ENCODE results near the gene SLIT3.

Gene SLIT3

GRCh38 chr5:169299191-169299662, 1.7 kb downstream of the SLIT3 start:
- no peak for DNase-seq (ENCODE audit: low read depth, low spot score)

GRCh38 chr5:169298193-169298592, 2.7 kb downstream of the SLIT3 start:
- no peak for DNase-seq (ENCODE audit: low read depth, low spot score)

GRCh38 chr5:169296419-169297143, 4.4 kb downstream of the SLIT3 start:
- DNase-seq (ENCODE audit: low read depth, low spot score) = no peak

- no peak for DNase-seq (ENCODE audit: low read depth, low spot score)
Observed at GRCh38 chr5:169295306-169295705, 5.6 kb downstream of the SLIT3 start.

DNA sequence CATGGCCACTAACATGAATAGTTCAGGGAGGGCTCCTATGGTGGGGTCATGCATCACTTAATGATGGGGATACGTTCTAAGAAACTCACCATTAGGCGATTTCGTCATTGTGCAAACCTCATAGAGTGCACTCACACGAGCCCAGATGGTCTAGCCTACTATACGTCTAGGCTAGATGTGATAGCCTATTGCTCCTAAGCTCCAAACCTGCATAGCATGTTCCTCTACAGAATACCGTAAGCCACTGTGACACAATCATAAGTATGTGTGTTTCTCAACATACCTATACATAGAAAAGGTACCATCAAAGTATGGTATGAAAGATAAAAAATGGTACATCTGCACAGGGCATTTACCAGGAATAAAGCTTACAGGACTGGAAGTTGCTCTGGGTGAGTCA, 6.3 kb downstream of the SLIT3 start:
- no peak for DNase-seq (ENCODE audit: low read depth, low spot score)

DNA sequence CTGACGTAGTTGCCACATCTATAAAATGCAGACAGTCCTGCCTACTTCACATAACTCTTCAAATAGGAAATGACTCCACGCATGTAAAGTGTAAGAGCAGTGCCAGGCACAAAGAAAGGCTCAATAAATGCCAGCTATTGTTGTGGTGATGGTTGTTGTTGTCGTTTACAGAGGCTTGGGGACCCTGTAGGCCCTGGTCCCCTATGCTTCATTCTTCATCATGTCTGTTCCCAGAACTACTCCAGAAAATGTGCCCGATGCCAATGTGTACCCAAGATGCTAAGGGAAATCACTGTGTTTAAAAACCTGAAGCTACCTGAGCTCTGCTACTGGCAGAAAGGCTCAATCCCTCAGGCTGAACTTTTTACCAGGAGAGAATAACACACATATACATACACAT, 9.1 kb downstream of the SLIT3 start:
- no peak for DNase-seq (ENCODE audit: low read depth, low spot score)

GRCh38 chr5:169290895-169291294, 10.0 kb downstream of the SLIT3 start:
- no peak for DNase-seq (ENCODE audit: low read depth, low spot score)

GRCh38 chr5:169289520-169289919, 11.4 kb downstream of the SLIT3 start:
- DNase-seq (ENCODE audit: low read depth, low spot score) = no peak

GRCh38 chr5:169288066-169288930, 12.6 kb downstream of the SLIT3 start:
- no peak for DNase-seq (ENCODE audit: low read depth, low spot score)

DNA sequence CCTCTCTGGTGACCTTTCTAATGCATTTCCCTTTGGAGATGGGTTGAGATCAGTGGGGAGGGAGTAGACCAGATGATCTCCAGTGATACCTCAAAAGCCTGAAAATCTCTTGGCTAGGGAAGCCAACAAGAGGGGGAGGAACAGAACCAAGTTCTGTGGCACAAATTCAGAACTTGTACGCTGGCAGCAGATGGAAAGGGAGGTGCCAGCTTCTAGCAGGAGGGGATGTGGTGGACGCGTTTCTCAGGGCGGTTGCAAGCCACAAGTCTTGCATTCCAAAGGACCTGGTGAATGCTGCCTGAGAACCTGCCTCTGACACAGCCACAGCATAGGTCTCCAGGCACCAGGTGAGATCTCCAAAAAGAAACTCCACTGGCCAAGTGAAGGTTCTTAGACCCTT, 13.4 kb downstream of the SLIT3 start:
- DNase-seq (ENCODE audit: low read depth, low spot score) = no peak

GRCh38 chr5:169286572-169287300, 14.2 kb downstream of the SLIT3 start:
- no peak for DNase-seq (ENCODE audit: low read depth, low spot score)

- DNase-seq (ENCODE audit: low read depth, low spot score) = no peak
Observed at GRCh38 chr5:169283887-169284286, 17.1 kb downstream of the SLIT3 start.

GRCh38 chr5:169281625-169282024, 19.3 kb downstream of the SLIT3 start:
- DNase-seq (ENCODE audit: low read depth, low spot score) = no peak

GRCh38 chr5:169280696-169281095, 20.2 kb downstream of the SLIT3 start:
- DNase-seq (ENCODE audit: low read depth, low spot score) = no peak

- no peak for DNase-seq (ENCODE audit: low read depth, low spot score)
Observed at GRCh38 chr5:169280286-169280685, 20.7 kb downstream of the SLIT3 start.

DNA sequence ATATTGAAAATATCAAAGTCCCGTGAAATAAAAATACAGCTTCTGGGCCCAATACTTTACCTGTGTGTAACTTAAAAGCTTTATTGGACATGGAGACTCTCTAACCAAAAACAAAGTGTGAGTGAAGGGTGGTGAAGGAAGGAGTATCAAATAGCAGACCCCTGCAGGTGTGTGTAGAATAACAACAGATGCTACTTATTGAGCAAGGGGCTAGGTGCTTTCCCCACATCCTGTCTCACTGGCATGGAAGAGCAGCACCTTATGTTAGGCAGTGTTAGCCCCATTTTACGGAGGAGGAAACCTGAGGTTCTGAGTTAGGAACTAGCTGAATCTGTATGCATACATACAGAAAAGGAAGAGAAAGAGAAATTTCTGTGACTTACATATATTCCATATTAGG, 21.8 kb downstream of the SLIT3 start:
- no peak for DNase-seq (ENCODE audit: low read depth, low spot score)

- DNase-seq (ENCODE audit: low read depth, low spot score) = no peak
Observed at GRCh38 chr5:169273881-169274280, 27.1 kb downstream of the SLIT3 start.

DNA sequence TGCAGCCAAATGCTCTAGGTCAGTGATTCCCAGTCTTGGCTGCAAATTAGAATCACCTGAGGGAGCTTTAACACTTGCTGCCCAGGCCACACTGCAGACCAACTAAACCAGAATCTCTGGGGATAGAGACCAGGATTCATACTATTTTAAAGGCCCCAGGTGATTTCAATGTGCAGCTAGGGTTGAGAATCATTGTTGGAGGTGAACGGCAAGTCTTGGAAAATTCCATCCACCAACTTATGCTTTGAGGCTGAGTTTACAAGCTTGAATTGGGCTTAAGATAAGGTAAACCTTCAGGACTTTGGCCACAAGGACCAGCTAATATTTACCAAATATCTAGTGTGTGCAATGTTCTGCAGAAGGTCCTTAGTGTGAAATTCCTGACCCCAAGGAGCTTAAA, 27.5 kb downstream of the SLIT3 start:
- no peak for DNase-seq (ENCODE audit: low read depth, low spot score)

- peak; percentile 18 for DNase-seq (ENCODE audit: low read depth, low spot score)
Observed at GRCh38 chr5:169272731-169273427, 28.1 kb downstream of the SLIT3 start.

DNA sequence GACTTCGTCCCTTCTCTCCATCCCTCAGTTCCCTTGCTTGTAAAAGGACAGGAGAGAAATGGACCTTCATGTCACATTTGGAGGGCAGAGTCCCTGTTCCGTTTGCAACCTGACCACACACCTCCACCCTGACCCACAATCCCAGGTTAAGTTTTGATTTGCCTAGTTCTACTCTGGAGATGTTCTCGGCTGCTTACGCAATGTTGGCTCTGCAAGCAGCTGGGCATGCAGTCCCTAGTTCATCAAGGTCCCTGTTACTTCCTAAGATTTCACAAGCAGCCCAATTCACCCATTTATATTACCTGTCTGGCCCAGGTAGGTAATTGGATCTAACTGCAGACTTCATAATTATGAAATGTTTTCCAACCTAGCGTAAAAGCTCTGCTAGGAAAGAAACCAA, 28.8 kb downstream of the SLIT3 start:
- no peak for DNase-seq (ENCODE audit: low read depth, low spot score)

GRCh38 chr5:169270827-169271226, 30.1 kb downstream of the SLIT3 start:
- DNase-seq (ENCODE audit: low read depth, low spot score) = no peak

- DNase-seq (ENCODE audit: low read depth, low spot score) = no peak
Observed at GRCh38 chr5:169268019-169268418, 32.9 kb downstream of the SLIT3 start.
